ENCODE data around the gene ANO1. TPM values are rescaled to one million over a fixed set of nuclear protein-coding genes. Genes with fewer than 3 reads are reported as not detected.

ANO1 gene
- total and polyA plus RNA-seq, 2 donors (not counting 1 experiment from before 2014, with no cell fraction given), result not detected

- Histone ChIP-seq H3K36me3 (replicated peaks in 1 of 2; ENCODE audit: control extremely low read depth in 1 of 2, control insufficient read depth in 1 of 2, extremely low read depth in 1 of 2, insufficient read depth in 2 of 2, low read length in 1 of 2) (no peaks in the 10 kb centered on the region), H3K4me1 (ENCODE audit: control insufficient read depth in 2 of 2, insufficient read depth in 2 of 2, low read length in 2 of 2) (no peaks in the 10 kb centered on the region), H3K27ac (ENCODE audit: low read length in 2 of 2) (no peak overlapping the region), H3K4me2 (replicated peaks; ENCODE audit: low read depth, low read length, poor library complexity, severe bottlenecking) (no peak overlapping the region), H3K9ac (ENCODE audit: low read length) (no peak overlapping the region), H3K79me2 (ENCODE audit: control insufficient read depth, insufficient read depth, low read length) (no peaks in the 10 kb centered on the region), H3K4me3 (ENCODE audit: control extremely low read depth in 1 of 5, extremely low read depth in 1 of 5, insufficient read depth in 1 of 5, low read depth in 2 of 5, low read length in 4 of 5) (no peak overlapping the region), H3K27me3 (replicated peaks in 1 of 4; ENCODE audit: control extremely low read depth in 1 of 4, control insufficient read depth in 3 of 4, insufficient read depth in 4 of 4, low read length in 3 of 4) (peaks cover 0 to 3% (median 0%) of the 10 kb centered on the region in 4 experiments), H4K20me1 (ENCODE audit: control insufficient read depth, insufficient read depth, low read length, poor library complexity, severe bottlenecking) (no peaks in the 10 kb centered on the region), H3K9me3 (ENCODE audit: control extremely low read depth in 1 of 3, control insufficient read depth in 2 of 3, insufficient read depth in 1 of 3, low read length in 2 of 3) (peaks cover 0 to 36% (median 26%) of the 10 kb centered on the region in 3 donors), H2AFZ (ENCODE audit: insufficient read depth, low read depth, low read length, poor library complexity, severe bottlenecking) (no peak overlapping the region)
- POLR2A ChIA-PET, result no interaction called here
- TF ChIP-seq EZH2 (IDR thresholded peaks at IDR 0.05; ENCODE audit: borderline replicate concordance, insufficient read depth, low read depth, low read length, poor library complexity, severe bottlenecking) (no peak), CTCF (IDR thresholded peaks at IDR 0.05) (no peak)
- ATAC-seq (ENCODE audit: low read depth) (no peak), DNase-seq (no peak)
- CTCF ChIA-PET, result no interaction called here
- H3K4me3 Mint-ChIP-seq, result no peak overlapping the region
- H3K4me1 Mint-ChIP-seq, result no peaks in the 10 kb centered on the region
- peaks cover 12% of the 10 kb centered on the region for H3K27me3 Mint-ChIP-seq
- WGBS (ENCODE audit: insufficient coverage), result 94% methylated on average over 9 of the region's 9 CpGs
- intact Hi-C loops (cut with micrococcal nuclease), result no loop called here
- H3K27ac Mint-ChIP-seq, result no peak overlapping the region
- H3K9me3 Mint-ChIP-seq (ENCODE audit: insufficient read depth), result peaks cover 24% of the 10 kb centered on the region
Observed at GRCh38 chr11:70038034-70038834, 39.9 kb upstream of the ANO1 start.

GRCh38 chr11:70040452-70040851 lies 37.7 kb upstream of the ANO1 start:
- peaks cover 12% of the 10 kb centered on the region for H3K27me3 Mint-ChIP-seq
- no peak for TF ChIP-seq EZH2 (IDR thresholded peaks at IDR 0.05; ENCODE audit: borderline replicate concordance, insufficient read depth, low read depth, low read length, poor library complexity, severe bottlenecking)
- no peak for TF ChIP-seq CTCF (IDR thresholded peaks at IDR 0.05)
- ATAC-seq (ENCODE audit: low read depth), result no peak

More at GRCh38 chr11:70040452-70040851, 37.7 kb upstream of the ANO1 start:
- DNase-seq, result no peak
- Histone ChIP-seq H2AFZ (ENCODE audit: insufficient read depth, low read depth, low read length, poor library complexity, severe bottlenecking) (no peak overlapping the region), H4K20me1 (ENCODE audit: control insufficient read depth, insufficient read depth, low read length, poor library complexity, severe bottlenecking) (no peaks in the 10 kb centered on the region), H3K4me1 (ENCODE audit: control insufficient read depth in 2 of 2, insufficient read depth in 2 of 2, low read length in 2 of 2) (no peaks in the 10 kb centered on the region), H3K36me3 (replicated peaks in 1 of 2; ENCODE audit: control extremely low read depth in 1 of 2, control insufficient read depth in 1 of 2, extremely low read depth in 1 of 2, insufficient read depth in 2 of 2, low read length in 1 of 2) (no peaks in the 10 kb centered on the region), H3K27ac (ENCODE audit: low read length in 2 of 2) (no peak overlapping the region), H3K9ac (ENCODE audit: low read length) (no peak overlapping the region), H3K4me2 (replicated peaks; ENCODE audit: low read depth, low read length, poor library complexity, severe bottlenecking) (no peak overlapping the region), H3K4me3 (ENCODE audit: control extremely low read depth in 1 of 5, extremely low read depth in 1 of 5, insufficient read depth in 1 of 5, low read depth in 2 of 5, low read length in 4 of 5) (no peak overlapping the region), H3K79me2 (ENCODE audit: control insufficient read depth, insufficient read depth, low read length) (no peaks in the 10 kb centered on the region), H3K9me3 (ENCODE audit: control extremely low read depth in 1 of 3, control insufficient read depth in 2 of 3, insufficient read depth in 1 of 3, low read length in 2 of 3) (peaks cover 1 to 33% (median 27%) of the 10 kb centered on the region in 3 donors), H3K27me3 (replicated peaks in 1 of 4; ENCODE audit: control extremely low read depth in 1 of 4, control insufficient read depth in 3 of 4, insufficient read depth in 4 of 4, low read length in 3 of 4) (peaks cover 0 to 3% (median 0%) of the 10 kb centered on the region in 4 experiments)
- CTCF ChIA-PET, result interaction anchor here (0.6 kb wide), 1 partner anchor 677 kb away, joined by 3 read pairs; no protein-coding TSS in a partner anchor
- intact Hi-C loops (cut with micrococcal nuclease), result no loop called here
- POLR2A ChIA-PET, result no interaction called here
- 94% methylated on average over 10 of the region's 11 CpGs for WGBS (ENCODE audit: insufficient coverage)
- H3K9me3 Mint-ChIP-seq (ENCODE audit: insufficient read depth), result peaks cover 28% of the 10 kb centered on the region
- no peak overlapping the region for H3K27ac Mint-ChIP-seq
- H3K4me3 Mint-ChIP-seq, result no peak overlapping the region
- H3K4me1 Mint-ChIP-seq, result no peaks in the 10 kb centered on the region

Measured in B cell (primary cell).